GM21786 (cell line): ENCODE data around the gene RABL2B.
"Not testable (repeated sequence)": the region's sequence is repeated elsewhere in the genome, so short reads cannot be mapped to it uniquely, and the experiment has no call there.

Source experiments
- ATAC-seq: cut with Tn5 transposase; IDR thresholded peaks from one replicate; pipeline ENCODE4 v1.9.1; 2021; ENCODE audit not compliant: unreplicated experiment

RABL2B gene

GRCh38 chr22:50783033-50783879 is at the start of gene RABL2B:
Gene RABL2B, minus strand, starts transcription at chr22:50783636. Its CDS starts 1,342 bp downstream, at chr22:50782294.
- ATAC-seq = peak; percentile 94

DNA sequence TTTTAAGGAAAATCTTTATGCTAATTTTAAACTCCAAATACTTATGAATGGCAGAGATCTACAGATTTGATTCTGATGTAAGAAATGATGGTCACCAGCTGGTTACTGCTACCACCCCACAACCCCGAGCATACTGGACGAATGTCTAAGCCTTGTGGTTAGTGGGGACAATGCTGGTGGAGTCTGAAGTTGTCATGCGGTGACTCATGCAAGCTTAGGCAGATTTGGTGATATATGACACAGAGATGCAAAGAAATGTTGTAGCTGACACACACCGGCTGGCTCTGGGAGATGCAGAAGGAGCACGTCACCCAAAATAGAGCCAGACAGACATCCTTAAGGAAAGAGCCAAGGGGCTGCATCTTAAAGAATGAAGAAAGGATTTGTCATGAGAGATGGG is 3.5 kb upstream of the RABL2B start:
- ATAC-seq = not testable (repeated sequence)

DNA sequence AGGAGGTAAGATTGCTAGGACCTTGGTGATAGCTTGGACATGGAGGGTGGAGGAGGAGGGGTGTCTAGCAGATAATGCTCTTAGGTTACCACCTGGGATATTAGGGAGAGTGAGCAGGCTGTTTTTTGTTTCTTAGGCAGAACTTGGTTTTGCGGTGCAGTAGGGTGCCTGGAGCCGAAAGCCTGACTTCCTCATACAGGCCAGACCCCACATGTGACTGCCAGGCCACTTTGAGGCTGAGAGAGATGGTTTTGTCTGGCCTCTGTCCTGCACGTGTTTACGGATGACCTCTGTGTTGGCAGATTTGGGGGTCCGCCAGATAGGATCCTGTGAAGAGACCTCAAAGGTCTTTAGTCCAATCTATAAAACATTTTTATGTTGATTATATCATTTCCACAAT is 1.9 kb upstream of the RABL2B start:
- ATAC-seq = not testable (repeated sequence)

DNA sequence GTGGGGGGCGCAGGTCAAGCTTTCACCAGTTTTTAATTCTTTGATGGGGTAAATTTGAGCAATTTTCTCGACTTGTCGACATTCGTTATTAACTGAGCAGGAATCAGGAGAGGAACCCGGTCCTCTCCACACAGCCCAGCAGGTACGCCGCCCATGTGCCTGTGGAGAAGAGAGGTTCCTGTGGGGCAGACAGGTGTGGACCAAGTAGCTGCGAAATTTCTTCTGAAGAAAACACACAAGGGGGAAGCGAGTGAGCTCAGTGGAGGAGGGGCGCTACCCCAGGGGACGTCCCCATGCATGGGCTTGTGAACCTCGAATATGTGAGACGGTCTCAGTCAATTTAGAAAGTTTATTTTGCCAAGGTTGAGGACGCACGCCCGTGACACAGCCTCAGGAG is 442 bp upstream of the RABL2B start:
- peak; percentile 14 for ATAC-seq

DNA sequence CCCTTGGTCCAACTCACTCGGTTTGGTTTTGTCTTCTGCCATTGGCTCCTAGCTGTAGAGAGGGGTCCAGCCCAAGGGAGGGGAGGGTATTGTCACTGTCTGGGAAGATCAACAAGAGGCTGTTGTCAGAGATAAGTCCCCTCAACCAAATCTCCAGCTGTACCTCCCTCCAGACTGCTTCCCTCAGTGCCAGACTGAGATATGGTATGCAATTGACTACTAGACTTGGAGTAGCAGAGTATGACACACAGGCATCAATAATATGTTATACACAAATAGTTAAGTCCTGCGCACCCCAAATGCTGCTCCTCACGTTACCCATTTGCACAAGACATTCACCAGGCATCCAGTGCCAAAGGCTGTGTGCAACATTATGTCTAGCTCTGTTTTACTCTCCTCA is 1.2 kb downstream of the RABL2B start:
- not testable (repeated sequence) for ATAC-seq

- not testable (repeated sequence) for ATAC-seq
Observed at GRCh38 chr22:50780244-50780643, 3.2 kb downstream of the RABL2B start.

DNA sequence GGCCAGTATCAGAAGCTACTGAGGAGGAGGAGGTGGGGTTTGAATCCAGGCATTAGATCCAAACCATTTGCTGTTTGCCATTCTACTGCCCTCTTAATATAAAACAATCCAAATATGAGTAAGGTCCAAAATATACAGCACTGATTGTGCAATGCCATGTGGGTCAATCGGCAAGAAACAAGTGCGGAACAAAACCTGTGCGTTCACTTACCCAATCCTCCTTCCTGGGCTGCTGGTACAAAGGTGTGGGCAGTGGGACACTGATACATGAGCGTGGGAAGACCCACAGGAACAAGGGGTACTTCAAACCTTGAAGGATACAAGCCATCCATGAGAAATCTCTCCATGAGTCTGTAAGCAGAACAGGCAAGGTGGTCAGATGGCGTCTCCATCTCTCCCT is 5.8 kb downstream of the RABL2B start:
- ATAC-seq = not testable (repeated sequence)

GRCh38 chr22:50775132-50775531 is 8.3 kb downstream of the RABL2B start:
- not testable (repeated sequence) for ATAC-seq

DNA sequence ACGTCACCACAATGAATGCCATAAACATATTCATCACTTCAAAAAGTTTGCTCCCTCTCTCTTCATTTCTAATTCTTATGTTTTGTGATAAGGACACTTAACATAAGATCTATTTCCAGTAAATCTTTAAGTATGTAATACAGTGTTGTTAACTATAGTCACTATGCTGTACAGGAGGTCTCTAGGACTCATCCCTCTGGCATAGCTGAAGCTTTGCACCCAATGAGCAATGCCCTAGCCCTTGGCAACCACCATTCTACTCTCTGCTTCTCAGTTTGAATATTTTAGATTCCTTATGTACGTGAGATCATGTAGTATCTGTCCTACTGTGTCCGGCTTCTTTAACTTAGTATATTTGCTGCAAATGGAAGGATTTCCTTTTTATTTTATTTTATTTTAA is 19.1 kb downstream of the RABL2B start:
- not testable (repeated sequence) for ATAC-seq

DNA sequence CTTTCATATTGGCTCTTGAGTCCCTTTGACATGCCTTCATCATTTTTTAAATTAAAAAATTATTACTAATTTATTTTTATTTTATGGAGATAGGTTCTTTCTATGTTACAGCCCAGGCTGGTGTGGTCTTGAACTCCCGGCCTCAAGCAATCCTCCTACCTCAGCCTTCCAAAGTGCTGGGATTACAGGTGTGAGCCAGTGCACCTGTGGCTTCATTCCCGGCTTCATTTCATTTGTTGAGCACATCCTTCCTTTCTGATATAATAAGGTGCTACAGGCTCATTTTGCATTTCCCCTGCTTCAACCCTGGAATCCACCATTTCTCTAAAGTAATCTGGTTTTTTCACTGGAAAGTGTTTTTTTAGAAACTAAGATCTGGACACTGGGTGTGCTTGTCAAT is 21.6 kb downstream of the RABL2B start:
- ATAC-seq = not testable (repeated sequence)

- not testable (repeated sequence) for ATAC-seq
Observed at GRCh38 chr22:50759597-50760341, 23.7 kb downstream of the RABL2B start.

DNA sequence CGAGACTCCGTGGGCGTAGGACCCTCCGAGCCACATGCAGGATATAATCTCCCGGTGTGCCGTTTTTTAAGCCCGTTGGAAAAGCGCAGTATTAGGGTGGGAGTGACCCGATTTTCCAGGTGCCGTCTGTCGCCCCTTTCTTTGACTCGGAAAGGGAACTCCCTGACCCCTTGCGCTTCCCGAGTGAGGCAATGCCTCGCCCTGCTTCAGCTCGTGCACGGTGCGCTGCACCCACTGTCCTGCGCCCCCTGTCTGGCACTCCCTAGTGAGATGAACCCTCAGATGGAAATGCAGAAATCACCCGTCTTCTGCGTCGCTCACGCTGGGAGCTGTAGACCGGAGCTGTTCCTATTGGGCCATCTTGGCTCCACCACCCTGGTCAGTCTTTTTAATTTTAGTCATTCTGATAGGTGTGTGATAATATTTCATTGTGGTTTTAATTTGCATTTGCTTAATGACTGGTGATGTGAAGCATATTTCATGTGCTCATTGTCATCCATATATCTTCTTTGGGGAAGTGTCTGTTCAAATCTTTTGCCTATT is 26.4 kb downstream of the RABL2B start:
- not testable (repeated sequence) for ATAC-seq

DNA sequence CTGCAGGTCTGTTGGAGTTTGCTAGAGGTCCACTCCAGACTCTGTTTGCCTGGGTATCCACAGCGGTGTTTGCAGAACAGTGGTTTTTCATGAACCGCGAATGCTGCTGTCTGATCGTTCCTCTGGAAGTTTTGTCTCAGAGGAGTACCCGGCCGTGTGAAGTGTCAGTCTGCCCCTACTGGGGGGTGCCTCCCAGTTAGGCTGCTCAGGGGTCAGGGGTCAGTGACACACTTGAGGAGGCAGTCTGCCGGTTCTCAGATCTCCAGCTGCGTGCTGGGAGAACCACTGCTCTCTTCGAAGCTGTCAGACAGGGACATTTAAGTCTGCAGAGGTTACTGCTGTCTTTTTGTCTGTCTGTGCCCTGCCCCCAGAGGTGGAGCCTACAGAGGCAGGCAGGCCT is 27.0 kb downstream of the RABL2B start:
- not testable (repeated sequence) for ATAC-seq

GRCh38 chr22:50755251-50755650 is 28.2 kb downstream of the RABL2B start:
- ATAC-seq = not testable (repeated sequence)

- ATAC-seq = not testable (repeated sequence)
Observed at GRCh38 chr22:50749302-50750074, 33.9 kb downstream of the RABL2B start.

DNA sequence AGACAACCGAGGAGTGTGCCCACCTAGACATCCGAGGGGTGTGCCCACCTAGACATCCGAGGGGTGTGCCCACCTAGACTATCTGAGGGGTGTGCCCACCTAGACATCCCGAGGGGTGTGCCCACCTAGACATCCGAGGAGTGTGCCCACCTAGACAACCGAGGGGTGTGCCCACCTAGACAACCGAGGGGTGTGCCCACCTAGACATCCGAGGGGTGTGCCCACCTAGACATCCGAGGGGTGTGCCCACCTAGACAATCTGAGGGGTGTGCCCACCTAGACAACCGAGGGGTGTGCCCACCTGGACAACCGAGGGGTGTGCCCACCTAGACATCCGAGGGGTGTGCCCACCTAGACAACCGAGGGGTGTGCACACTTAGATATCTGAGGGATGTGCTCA is 34.8 kb downstream of the RABL2B start:
- not testable (repeated sequence) for ATAC-seq

DNA sequence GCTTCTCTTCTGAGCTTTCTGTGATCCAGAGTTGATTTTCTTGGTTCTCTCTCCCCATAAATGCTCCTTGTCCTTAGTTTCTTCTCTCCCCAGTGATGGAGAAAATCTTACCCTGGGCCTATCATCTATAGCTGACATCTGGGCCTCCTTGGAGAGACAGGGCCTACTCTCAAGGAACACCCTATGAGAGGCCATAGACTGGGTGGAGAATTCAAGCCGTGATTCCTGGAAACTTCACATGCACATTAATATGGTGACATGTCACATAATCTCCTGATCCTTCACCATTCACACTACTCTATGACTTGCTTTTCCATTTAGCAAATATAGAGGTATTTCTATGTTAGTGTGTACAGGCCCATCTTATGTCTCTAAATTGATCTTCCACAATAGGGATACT is 35.9 kb downstream of the RABL2B start:
- not testable (repeated sequence) for ATAC-seq

GRCh38 chr22:50744424-50744823 is 39.0 kb downstream of the RABL2B start:
- ATAC-seq = not testable (repeated sequence)

GRCh38 chr22:50740714-50741113 is 42.7 kb downstream of the RABL2B start:
- not testable (repeated sequence) for ATAC-seq

- ATAC-seq = no peak
Observed at GRCh38 chr22:50739894-50740293, 43.5 kb downstream of the RABL2B start.

DNA sequence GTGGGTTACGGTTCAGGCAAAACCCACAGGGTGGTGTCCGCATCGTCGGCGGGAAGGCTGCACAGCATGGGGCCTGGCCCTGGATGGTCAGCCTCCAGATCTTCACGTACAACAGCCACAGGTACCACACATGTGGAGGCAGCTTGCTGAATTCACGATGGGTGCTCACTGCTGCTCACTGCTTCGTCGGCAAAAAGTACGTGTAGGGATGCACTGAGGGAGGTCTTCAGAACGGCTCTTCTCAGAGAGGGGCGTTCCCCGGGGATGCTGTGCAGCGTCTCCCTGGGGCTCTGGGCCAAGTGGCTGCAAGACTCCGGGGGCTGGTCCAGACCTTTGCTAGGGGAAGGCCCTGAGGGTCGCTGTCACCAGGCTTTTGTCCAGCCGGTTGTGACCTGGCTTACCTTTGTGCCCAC is 44.2 kb downstream of the RABL2B start:
- no peak for ATAC-seq
